SK-N-DZ (cell line): ENCODE data around the gene GLIPR2.
"Not testable (repeated sequence)": the region's sequence is repeated elsewhere in the genome, so short reads cannot be mapped to it uniquely, and the experiment has no call there.

Experiments
- DNase-seq: peaks from one replicate; pipeline ENCODE4 v3.0.0-alpha.2; 2015; ENCODE audit warnings: low spot score

The GLIPR2 gene

DNA sequence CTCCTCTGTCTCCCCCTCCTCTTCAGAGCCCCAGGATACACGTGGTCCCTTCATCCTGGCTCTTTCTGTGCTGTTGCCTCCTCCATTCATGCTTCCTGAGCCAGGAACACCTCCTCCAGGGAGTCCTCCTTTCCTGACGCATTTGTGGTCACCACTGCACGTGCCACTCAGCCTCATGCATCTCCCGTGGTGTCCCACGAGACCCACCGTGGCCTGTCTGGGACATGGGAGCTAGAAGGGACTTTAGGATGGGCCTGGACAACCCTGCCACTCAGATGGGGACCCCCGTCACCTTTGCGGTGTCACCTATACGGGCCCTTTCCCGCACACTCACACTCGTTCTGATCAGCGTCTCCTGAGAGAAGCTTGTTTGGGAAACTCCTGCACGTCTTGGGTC is 6.7 kb downstream of the GLIPR2 start:
- DNase-seq: no peak

DNA sequence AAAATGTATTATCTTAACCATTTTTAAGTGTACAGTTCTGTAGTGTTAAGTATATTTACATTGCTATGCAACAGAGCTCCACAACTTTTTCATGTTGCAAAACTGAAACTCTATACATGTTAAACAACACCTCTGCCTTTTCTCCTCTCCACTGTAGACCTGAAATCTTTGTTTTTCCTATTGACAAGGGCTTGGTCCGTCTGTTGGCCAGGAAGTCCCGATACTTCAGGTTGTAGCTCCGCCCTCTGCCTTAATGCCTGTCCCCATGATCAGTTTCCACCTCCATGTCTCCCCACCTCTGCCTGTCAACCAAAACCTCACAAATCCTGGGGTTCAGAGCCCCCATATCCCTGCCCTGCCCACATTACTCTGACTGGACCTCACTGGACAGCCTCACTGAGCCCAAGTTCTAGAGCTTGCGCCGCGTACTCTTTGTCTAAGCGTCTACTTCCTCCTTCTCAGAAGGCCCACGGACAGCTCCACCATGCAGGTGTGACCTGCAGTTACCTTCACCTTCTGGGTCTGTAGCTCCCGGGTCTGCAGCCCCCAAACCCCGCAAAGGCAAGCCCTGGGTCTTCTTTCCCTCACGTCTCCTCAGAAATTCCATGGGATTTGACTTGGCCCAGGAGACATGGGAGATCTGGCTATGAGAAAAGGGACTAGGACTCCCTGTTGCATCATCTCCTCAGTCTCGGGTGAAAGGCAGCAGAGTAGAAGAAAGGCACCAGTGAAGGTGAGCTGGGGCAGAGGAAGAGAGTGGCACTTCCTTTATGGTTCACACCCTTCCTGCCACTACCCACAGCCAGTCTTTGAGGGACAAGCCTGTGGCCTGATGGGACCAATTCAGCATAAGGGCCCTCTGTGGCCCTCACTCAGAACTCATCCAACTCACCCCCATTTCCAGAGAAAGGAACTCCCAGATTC is 8.0 kb downstream of the GLIPR2 start:
- DNase-seq: no peak

DNA sequence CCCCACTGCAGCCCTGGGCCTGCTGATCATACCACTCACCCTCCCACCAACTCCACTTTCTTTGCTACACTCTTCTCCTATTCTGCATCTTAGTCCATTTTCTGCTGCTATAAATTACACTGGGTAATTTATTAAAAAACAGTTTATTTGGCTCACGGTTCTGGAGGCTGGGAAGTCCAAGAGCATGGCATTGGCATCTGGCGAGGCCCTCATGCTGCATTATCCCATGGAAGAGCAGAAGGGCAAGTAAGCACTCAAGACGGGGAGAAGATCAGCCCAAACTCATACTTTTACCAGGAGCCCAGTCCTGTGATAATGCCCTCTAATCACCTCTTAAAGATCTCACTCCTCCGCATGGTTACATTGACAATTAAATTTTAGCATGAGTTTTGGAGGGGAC is 9.4 kb downstream of the GLIPR2 start:
- DNase-seq: no peak

DNA sequence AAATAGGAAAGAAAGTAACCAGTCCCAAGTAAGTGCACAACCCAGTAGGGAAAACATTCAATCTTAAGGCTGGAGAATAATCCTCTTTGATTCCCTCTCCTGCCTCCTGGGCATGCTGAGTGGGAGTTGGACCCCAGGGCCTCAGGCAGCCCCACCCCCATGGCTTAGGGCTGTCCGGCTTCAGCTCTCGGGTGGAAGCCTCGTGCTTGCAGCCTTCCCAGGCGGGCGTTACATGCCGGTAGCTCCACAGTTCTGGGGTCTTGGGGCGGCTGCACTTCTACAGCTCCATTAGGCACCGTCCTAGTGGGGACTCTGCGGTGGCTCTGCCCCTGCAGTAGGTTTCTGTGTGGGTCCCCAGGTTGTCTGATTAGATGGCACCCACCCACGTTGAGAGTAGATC is 10.1 kb downstream of the GLIPR2 start:
- no peak for DNase-seq

DNA sequence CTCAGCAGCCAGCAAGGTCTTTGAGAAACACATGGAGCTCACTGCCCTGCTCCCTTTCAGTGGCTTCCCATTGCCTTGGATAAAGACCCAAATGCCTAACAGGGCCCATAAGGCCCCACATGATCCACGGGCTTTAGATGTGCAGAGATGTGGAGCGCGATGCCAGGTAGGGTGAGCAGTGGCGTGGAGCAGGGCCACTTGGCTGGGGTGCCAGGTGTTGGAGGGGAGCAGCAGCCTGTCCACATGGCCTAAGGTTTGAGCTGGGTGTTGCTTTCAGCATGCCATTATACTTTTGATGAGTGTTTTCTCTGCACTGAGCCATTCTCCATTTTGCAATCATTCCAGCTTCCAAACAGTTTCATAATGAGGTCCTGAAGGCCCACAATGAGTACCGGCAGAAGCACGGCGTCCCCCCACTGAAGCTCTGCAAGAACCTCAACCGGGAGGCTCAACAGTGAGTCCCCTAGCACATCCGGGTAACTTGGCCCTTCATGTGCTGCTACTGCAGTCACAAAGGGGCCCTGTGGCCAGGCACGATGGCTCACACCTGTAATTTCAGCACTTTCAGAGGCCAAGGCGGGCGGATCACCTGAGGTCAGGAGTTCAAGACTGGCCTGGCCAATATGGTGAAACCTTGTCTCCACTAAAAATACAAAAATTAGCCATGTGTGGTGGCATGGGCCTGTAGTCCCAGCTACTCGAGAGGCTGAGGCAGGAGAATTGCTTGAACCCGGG is 11.1 kb downstream of the GLIPR2 start:
- no peak for DNase-seq

DNA sequence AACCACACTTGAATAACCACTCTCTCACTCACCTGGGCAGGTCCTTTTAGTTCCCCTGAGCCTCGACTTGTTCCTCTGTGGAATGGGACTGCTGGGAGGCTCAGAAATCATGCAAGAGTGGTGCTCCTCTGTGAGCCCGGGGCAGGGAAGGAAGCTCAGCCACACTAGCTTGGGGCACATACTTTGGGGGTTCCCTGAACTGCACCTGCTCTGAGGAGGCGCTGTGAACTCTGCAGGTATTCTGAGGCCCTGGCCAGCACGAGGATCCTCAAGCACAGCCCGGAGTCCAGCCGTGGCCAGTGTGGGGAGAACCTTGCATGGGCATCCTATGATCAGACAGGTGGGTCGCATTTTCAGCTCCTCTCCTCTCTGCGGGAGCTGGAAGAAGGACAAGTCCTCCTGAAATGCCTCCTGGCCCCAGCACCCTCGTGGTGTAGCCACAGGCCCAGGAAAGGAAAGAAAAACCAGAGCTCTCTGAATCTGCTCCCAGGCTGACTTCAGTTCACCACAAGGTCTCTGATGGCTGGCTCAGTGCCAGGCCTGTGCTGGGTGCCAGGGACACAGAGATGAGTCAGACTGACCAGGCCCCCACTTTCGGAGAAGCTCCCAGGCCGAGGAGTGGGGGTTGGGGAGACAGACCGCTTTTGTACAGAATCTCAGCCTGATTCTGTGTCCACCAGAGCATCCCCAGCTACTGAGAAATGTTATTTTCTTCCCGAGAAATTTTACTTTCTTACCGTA is 11.9 kb downstream of the GLIPR2 start:
- no peak for DNase-seq

DNA sequence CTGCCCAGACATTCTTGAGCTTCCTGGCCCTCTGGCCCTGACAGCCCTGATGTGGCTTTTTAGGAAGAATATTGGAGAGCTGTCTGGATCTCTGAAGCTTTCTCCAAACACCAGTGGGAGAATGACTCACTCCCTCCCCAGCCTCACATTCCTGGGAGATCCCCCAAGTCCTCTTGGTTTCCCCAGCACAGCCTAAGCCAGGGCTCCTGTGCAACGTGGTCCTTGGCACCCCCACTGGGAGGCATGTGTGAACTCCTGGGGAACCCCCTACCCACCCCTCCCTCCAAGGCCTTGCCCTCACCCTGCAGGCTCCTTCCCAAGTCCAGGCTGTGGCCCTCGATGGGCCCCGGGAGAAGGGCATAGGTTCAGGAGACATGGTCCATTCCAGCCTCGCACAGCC is 12.7 kb downstream of the GLIPR2 start:
- DNase-seq: no peak

DNA sequence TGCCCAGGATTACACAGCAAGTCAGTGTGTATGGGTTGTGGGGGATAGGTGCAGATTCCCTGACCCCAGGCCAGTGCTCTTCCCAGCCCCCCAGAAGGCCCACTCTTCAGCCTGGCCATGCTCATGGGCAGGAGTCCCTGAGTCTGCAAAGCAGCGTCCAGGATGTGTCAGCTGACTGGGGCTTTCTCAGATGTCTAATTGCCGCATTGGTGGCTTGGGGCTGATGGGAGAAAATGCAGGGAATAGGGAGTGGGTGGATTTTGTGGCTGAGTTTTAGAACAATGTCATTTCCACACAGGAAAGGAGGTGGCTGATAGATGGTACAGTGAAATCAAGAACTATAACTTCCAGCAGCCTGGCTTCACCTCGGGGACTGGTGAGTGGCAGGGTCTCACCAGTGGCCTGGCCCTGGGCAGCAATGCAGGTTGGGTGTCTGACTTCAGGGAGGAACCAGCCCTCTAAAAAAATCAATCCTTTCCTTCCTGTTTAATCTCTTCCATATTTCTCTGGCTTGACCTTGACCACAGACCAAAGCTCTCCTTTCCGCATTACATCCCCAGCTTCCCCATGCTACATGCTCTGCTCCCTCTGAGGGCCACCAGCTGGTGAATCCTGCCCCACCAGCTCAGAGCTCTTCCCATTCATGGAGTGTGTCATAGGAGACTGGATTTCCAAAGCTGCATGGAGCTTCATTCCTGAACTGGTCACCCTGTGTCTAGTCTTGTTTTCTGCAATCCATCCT is 14.2 kb downstream of the GLIPR2 start:
- no peak for DNase-seq

DNA sequence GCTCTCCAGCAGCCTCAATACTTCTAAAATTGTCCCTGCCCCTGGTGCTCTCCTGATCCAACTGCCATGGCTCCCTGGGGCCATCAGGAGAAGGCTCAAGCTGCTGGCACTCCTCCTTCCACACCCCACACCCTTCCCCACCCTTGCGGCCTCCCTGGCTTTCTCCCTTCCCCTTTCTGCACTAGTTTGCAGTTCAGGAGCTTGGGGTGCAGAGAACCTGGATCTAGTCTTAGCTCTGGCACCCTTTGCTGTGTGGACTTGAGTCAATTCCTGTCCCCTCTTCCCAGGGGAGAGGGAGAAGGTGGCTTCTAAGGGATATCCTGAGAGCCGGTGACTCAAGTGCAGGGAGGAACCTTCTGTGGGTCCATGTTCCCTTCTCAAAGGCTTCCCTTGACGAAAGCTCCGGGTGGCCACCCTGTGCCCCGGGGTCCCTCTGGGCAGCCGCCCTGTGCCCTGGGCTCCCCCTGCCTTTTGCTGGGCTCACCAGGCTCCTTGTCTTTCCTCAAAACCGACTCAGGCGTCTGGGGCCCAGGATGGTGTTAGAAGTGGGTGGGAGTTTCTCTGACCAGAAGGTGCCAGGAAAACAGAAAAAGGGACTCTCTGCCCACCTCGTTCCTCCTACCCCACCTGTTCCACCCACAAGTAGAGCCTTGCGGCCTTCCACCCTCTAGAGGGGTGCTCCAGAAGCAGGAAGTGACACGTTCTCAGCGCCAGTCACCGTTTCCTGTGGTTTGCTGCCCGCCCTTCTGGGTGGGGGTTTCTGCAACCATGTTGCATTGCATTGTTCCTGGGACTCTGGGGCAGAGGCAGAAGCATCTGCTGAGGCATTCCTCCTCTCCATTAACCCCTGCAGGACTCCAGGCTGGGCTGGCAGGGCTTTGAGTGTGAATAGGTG is 15.0 kb downstream of the GLIPR2 start:
- DNase-seq: no peak

DNA sequence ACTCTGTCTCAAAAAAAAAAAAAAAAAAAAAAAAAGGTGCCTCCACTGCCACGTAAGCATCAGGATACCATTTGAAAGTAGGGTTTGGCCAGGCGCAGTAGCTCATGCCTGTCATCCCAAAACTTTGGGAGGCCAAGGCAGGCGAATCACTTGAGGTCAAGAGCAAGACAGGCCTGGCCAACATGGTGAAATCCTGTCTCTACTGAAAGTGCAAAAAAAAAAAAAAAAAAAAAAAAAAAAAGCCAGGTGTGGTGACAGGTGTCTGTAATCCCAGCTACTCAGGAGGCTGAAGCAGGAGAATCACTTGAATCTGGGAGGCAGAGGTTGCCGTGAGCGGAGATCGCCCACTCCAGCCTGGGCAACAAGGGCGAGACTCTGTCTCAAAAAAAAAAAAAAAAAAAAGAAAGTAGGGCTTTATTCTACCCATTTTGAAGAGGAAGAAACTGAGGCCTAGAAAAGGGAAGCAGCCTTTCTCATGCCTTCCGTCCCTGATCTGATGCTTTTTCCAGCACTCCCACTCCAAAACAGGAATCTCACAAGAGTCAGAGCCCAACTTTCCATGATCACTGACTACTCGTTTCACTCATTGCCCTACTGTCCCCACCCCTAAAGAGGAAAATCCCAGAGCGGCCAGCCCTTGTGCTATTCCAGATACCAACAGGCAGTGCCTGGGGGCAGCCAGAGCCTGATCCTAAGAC is 16.4 kb downstream of the GLIPR2 start:
- DNase-seq: no peak

DNA sequence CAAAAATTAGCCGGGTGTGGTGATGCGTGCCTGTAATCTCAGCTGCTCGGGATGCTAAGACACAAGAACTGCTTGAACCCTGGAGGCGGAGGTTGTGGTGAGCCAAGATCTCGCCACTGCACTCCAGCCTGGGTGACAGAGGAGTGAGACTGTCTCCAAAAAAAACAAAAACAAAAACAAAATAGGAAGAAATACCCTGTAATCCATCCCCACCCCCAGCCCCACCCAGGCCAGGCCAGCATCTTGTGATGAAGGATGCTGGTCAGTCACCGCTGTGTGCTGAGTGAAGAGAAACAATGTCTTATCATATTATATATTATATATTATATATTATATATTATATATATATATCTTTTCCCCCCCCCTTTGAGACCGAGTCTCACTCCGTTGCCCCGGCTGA is 17.2 kb downstream of the GLIPR2 start:
- DNase-seq: no peak

DNA sequence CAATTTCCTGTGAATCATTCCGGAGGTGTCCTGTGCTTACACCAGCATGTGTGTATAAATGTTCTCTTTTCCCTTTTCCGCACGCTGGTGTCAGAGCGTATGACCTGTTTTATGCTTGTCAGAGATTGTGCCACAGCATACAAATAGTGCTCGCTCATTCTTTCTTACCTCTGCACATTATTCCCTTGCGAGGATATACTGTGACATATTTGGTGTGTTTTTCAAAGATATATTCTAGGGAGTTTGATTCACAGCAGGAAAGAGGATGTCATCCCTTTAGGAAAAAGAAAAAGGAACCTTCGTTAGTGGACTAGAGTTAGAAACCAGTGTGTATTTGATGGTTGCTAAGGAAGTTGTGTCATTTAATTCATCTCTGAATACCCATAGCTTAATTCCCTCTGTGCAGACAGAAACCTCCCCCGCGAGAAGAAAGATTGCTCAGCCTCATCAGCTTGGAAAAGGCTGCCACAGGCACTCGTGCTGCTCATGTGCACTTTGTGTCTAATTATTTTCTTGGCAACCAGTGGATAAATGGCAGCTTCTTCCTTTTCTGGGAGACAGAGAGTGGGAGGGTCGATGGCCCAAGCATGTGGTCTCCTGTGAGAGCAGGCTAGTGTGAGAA is 17.9 kb downstream of the GLIPR2 start:
- DNase-seq: no peak

DNA sequence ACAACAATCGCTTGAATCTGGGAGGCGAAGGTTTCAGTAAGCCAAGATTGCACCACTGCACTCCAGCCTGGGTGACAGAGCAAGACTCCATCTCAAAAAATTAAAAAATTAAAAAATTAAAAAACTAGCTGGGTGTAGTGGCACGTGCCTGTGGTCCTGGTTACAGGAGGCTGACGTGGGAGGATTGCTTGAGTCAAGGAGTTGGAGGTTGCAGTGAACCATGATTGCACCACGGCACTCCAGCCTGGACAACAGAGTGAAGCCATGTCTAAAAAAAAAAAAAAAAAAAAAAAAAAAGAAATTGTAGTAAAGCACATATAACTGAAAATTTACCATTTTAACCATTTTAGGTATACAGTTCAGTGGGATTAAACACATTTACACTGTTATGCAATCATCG is 19.6 kb downstream of the GLIPR2 start:
- DNase-seq: no peak

DNA sequence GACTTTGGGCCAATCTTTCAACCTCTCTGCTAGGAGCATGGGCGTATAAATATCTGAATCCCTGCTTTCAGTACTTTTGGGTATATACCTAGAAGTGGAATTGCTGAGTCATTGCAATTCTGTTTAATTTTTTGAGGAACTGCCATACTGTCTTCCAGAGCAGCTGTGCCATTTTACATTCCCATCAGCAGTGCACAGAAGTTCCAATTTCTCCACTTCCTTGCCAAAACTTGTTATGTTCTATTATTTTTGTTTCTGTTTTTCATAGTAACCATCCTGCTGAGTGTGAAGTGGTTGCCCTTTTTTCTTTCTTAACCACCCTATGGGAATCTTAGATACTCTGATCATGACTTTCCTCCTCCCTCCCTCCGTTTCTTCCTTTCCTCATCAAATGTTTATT is 21.6 kb downstream of the GLIPR2 start:
- DNase-seq: no peak

DNA sequence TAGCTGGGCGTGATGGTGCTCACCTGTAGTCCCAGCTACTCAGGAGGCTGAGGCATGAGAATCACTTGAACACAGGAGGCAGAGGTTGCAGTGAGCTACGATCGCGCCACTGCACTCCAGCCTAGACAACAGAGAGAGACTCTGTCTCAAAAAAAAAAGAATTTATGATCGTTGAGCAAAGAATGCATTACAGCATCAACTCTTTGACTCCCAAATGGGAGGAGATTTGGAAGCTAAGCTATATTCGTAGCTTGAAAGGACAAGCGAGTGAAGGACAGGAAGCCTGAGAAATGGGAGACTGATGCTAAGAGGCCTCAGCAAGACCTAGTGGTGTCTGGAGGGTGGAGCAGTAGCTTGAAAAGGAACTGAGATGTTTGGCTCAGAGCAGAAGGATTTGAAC is 22.4 kb downstream of the GLIPR2 start:
- no peak for DNase-seq

DNA sequence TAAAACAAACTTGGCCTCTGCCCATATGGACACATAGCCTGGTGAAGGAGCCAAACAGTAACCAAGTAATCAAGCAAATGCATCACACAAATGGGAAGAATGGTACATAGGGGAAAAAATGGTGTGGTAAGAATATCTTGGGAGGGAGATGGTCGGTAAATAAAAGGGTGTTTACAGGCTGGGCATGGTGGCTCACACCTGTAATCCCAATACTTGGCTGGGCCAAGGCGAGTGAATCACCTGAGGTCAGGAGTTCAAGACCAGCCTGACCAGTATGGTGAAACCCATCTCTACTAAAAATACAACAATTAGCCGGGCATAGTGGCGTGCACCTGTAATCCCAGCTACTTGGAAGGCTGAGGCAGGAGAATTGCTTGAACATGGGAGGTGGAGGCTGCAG is 23.0 kb downstream of the GLIPR2 start:
- DNase-seq: not testable (repeated sequence)

DNA sequence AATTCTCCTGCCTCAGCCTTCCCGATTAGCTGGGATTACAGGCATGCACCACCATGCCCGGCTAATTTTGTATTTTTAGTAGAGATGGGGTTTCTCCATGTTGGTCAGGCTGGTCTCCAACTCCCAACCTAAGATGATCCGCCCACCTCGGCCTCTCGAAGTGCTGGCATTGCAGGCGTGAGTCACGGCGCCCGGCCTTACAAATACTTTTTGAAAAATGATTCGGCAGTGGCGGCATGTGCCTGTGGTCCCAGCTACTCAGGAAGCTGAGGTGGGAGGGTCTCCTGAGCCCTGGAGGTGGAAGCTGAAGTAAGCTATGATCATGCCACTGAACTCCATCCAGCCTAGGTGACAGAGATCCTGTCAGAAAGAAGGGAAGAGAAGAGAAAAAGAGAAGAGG is 23.6 kb downstream of the GLIPR2 start:
- not testable (repeated sequence) for DNase-seq

DNA sequence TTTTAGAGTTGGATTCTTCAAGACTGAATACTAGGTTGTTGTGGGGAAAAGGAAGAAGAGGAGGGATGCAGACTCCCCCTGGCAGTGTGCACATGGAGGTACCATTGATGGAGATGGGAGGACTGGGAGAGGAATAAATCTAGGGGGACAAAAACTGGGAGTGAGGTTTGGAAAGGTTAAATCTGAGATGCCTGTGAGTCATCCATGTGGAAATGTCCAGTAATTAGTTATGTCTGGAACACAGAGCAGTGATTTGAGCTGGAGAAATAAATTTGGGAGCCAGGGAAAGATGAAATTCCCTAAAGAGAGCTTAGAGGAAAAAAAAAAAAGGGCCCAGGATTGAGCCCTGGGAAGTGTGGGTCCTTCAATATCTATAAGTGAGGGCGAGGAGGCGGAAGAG is 24.7 kb downstream of the GLIPR2 start:
- no peak for DNase-seq

DNA sequence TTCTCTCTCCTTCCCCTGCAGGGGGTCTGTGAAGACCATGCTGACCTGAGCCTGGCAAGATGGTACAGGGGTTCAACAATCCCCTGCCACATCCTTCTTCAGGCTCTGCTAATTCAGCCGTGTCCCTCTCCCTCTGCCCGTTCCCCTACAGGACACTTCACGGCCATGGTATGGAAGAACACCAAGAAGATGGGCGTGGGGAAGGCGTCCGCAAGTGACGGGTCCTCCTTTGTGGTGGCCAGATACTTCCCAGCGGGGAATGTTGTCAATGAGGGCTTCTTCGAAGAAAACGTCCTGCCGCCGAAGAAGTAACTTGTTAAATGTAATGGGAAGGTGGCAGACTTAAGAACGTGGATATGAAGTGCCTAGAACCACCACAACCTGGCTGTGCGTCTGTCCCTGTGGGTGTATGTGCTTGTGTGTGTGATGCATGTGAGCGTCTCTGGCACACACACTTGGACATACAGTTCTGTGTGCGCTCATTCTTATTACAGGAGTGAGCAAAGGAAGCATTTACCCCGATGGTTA is 25.7 kb downstream of the GLIPR2 start:
- DNase-seq: no peak
